GM13976 (cell line): ENCODE results near the gene GPR34.

Experiments
- DNase-seq: peaks from one replicate; pipeline ENCODE4 v3.0.0; 2012; ENCODE audit warnings: low spot score
- in situ Hi-C: fragments of 300-500 bp; cut with MboI; formaldehyde crosslinking; loops from one replicate; pipeline ENCODE4 v1.12.0; 2022; ENCODE audit warnings: low sequenced_read_pairs, mixed read lengths, inconsistent platforms; ENCODE audit not compliant: unreplicated experiment
- TF ChIP-seq, protein P1 (sequence below): IDR thresholded peaks from 2 replicates; pipeline ENCODE4 v1.5.1; 2012; ENCODE audit warnings: borderline replicate concordance, mild to moderate bottlenecking; ENCODE audit not compliant: insufficient read depth; ENCODE audit errors: extremely low read depth, missing control alignments, control extremely low read depth

GPR34 gene

DNA sequence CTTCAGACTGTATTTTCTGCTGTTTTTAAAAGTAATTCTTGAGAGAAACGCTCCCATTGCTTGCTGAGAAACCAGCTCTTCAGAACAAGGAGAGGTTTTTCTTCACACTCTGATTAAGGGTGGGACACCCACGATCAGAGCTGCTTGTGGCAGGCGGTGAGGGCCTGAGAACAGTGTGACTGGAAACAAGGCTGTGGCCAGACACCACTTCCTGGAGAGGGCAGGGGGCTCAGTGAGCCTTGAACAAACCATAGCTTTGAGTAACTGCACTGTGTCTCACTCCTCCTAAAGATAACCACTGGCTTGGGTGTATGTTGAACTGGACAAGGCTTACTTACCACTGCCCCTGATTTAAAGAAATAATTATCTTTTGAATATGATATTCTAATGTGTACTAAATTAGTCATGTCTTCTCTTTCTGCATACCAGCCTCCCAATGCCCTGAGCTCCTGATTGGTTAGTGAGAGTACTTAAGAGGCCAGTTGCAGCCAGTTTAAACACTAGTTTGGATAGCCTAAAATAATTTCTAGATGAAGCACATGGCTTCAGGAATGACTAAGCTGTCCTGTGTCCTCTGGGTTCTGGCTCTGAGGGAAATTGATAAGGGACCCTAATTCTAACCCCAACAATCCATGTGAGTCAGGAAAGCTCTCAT lies 31.5 kb downstream of the GPR34 start:
- peak; percentile 28 for DNase-seq
- in situ Hi-C loops, result no loop called here
- TF ChIP-seq, protein P1, sequence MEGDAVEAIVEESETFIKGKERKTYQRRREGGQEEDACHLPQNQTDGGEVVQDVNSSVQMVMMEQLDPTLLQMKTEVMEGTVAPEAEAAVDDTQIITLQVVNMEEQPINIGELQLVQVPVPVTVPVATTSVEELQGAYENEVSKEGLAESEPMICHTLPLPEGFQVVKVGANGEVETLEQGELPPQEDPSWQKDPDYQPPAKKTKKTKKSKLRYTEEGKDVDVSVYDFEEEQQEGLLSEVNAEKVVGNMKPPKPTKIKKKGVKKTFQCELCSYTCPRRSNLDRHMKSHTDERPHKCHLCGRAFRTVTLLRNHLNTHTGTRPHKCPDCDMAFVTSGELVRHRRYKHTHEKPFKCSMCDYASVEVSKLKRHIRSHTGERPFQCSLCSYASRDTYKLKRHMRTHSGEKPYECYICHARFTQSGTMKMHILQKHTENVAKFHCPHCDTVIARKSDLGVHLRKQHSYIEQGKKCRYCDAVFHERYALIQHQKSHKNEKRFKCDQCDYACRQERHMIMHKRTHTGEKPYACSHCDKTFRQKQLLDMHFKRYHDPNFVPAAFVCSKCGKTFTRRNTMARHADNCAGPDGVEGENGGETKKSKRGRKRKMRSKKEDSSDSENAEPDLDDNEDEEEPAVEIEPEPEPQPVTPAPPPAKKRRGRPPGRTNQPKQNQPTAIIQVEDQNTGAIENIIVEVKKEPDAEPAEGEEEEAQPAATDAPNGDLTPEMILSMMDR, result no peak

DNA sequence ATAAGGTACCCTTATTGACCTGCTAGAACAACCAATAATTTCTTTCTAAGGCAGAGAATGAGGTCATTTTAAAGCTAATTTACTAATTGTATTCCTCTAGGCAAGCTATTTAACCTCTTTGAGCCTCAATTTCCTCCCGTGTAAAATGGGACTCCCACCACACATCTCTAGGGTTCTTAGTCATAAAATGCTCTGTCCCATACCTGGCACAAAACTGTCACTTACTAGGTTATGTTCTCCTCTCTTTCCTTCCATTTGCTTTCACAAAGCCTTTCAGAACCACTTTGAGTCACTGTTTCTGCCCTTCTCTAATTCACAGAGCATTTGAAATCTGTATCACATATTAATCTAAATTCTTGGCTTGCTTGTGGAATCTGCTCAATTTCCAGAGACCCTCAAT lies 32.8 kb downstream of the GPR34 start:
- no peak for DNase-seq
- TF ChIP-seq, protein P1, result no peak
- in situ Hi-C loops, result no loop called here

DNA sequence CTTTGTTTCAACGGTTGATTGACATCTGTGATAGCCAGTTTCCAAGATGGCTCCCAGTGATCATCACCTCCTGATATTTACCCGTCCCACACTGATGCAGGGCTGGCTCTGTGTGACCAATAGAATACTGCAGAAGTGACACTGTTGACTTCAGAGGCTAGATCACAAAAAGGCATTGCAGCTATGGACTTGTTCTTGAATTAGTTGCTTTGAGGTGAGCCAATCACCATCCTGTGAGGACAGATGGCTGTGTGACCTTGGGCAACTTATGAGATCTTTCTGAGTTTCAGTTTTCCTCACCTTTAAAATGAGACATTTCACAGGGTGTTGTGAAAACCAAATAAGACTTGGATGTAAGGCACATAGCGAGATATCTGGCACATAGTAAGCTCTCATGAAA lies 33.4 kb downstream of the GPR34 start:
- in situ Hi-C loops, result no loop called here
- no peak for DNase-seq
- TF ChIP-seq, protein P1, result no peak

DNA sequence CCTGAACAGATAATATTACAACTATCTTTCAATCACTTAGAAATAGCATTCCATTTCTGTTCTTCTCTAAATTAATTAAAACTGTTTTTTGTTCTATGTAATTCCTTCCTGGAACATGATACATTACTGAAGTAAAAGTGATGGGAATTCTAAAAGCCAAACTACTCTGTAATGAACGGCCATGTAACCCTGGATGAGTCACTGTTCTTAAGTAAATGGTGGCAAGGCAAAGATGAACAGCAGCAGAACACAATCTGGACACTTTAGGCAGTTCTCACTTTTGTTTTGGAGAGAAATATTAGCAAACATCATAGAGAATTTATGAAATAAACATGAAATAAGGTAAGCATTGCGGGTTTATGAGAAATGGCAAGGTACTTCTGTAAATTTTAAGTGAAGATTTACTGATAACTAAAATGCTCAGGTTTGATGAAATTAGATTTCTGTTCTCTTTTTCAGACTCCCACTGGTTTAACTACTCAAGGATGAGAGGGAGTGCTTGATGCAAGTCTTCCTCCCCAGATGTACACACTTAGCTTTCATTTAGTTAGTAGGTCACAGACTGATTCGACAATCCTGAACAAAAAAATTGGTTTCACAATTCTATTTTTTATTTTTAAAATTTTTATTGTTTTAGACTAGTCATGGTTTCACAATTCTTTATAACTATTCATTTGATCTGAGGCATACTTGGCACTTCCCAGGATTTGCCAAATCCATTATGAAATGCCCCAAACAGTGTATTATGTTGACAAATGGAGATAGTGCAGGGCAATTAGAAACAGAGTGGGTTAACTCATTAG lies 34.2 kb downstream of the GPR34 start:
- DNase-seq, result no peak
- in situ Hi-C loops, result no loop called here
- TF ChIP-seq, protein P1, result no peak

DNA sequence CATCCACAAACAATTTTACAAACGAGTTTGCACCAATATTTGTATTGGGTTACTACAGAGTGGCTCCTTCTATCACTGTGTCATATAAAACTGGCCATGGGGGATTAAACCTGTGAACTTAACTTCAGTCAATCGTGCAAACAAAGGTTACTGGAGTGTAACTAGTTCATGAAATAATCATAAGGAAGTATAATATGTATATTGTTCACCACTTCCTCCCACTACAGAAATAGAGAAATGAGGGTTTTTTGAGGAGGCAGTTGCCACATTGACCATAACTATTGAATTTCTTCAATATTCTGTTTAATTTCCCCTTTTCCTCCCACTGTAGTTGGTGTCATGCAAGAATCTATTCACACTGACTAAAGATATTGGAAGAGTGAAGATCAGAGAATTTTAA lies 35.1 kb downstream of the GPR34 start, which contains the start of gene GPR82:
GPR82 (plus strand) TSS at position 356 of the 400 bp plus-strand sequence. CDS start 2,846 bp downstream, outside the sequence.
- no peak for DNase-seq
- in situ Hi-C loops, result no loop called here
- TF ChIP-seq, protein P1, result no peak

DNA sequence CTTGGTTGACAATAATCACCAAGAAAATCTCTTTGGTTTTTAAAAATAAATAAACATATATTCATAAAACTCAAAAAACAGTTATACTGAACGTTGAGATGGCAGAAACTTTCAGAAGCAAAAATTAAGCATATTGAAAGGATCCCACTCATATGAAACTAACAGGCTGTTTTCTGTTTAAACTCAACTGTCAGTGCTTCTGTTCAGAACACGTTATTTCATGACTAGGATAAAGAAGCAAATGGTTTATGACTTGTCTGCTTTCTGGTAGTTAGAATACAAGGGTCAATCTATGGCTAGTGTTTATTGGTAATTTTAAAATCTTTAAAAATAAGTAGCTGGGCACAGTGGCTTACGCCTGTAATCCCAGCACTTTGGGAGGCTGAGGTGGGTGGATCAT lies 39.4 kb downstream of the GPR34 start:
- in situ Hi-C loops, result no loop called here
- TF ChIP-seq, protein P1, result no peak

More for the DNA sequence above, 39.4 kb downstream of the GPR34 start:
- no peak for DNase-seq
